ENCODE data around the gene ARHGAP24. TPM values are rescaled to one million over a fixed set of nuclear protein-coding genes. Genes with fewer than 3 reads are reported as not detected.

ARHGAP24 gene
- total and polyA plus RNA-seq, 2 experiments from 2014 or later, result 19.5 to 29.6 TPM

DNA sequence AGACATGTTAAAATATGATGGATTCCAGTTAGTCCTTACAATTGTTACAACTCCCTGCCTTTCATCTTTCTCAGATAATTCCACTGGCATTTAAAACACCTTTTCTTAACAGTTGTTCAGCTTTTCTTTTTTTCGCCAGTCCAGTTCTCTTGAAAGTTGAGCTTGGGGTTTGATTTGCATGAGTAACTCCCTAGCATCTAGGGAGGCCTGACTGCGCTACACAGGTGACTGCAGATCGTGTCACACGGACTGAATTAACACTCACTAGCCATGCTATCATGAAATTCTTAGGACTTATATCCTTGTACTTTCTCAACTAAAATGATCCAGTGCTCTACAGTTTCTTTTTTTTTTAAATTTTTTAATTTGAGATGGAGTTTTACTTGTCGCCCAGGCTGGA, 69.8 kb downstream of the ARHGAP24 start:
- DNase-seq (ENCODE audit: low spot score), result no peak
- no peaks in the 10 kb centered on the region for H3K36me3 ChIP-seq (replicated peaks; ENCODE audit: insufficient read depth, low read depth)
- H3K9me2 ChIP-seq (replicated peaks; ENCODE audit: insufficient read depth), result no peaks in the 10 kb centered on the region
- no peaks in the 10 kb centered on the region for H3K4me1 ChIP-seq (ENCODE audit: insufficient read depth)
- no peak overlapping the region for H3K4me2 ChIP-seq
- H3K4me3 ChIP-seq, result no peak overlapping the region
- TF ChIP-seq, protein P1, sequence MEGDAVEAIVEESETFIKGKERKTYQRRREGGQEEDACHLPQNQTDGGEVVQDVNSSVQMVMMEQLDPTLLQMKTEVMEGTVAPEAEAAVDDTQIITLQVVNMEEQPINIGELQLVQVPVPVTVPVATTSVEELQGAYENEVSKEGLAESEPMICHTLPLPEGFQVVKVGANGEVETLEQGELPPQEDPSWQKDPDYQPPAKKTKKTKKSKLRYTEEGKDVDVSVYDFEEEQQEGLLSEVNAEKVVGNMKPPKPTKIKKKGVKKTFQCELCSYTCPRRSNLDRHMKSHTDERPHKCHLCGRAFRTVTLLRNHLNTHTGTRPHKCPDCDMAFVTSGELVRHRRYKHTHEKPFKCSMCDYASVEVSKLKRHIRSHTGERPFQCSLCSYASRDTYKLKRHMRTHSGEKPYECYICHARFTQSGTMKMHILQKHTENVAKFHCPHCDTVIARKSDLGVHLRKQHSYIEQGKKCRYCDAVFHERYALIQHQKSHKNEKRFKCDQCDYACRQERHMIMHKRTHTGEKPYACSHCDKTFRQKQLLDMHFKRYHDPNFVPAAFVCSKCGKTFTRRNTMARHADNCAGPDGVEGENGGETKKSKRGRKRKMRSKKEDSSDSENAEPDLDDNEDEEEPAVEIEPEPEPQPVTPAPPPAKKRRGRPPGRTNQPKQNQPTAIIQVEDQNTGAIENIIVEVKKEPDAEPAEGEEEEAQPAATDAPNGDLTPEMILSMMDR (IDR thresholded peaks at IDR 0.05; ENCODE audit: poor library complexity), result no peak
- TF ChIP-seq EZH2 (IDR thresholded peaks at IDR 0.05; ENCODE audit: borderline replicate concordance) (no peak), EZH2phosphoT487 (IDR thresholded peaks at IDR 0.05; ENCODE audit: low read depth, severe bottlenecking, unreplicated experiment) (no peak)
- H4K20me1 ChIP-seq (ENCODE audit: insufficient read depth, poor library complexity, severe bottlenecking), result no peaks in the 10 kb centered on the region
- peaks cover 4% of the 10 kb centered on the region for H3K79me2 ChIP-seq
- no peak overlapping the region for H3K27ac ChIP-seq
- H3K9me3 ChIP-seq (ENCODE audit: low read depth), result no peaks in the 10 kb centered on the region
- H2AFZ ChIP-seq, result no peak overlapping the region
- H3K27me3 ChIP-seq, result no peaks in the 10 kb centered on the region
- 93% methylated on average over 5 of the region's 5 CpGs for WGBS (ENCODE audit: low lambda C conversion rate, missing lambda C conversion rate)

- Histone ChIP-seq H3K9me3 (ENCODE audit: low read depth) (no peaks in the 10 kb centered on the region), H3K27me3 (no peaks in the 10 kb centered on the region)
- WGBS (ENCODE audit: low lambda C conversion rate, missing lambda C conversion rate), result 89% methylated on average over 2 of the region's 2 CpGs
Measured at GRCh38 chr4:85548116-85548515, 73.2 kb downstream of the ARHGAP24 start.

GRCh38 chr4:85548841-85549240, 73.9 kb downstream of the ARHGAP24 start:
- Histone ChIP-seq H3K9me3 (ENCODE audit: low read depth) (no peaks in the 10 kb centered on the region), H3K36me3 (replicated peaks; ENCODE audit: insufficient read depth, low read depth) (no peaks in the 10 kb centered on the region), H3K9me2 (replicated peaks; ENCODE audit: insufficient read depth) (no peaks in the 10 kb centered on the region), H3K4me1 (ENCODE audit: insufficient read depth) (no peaks in the 10 kb centered on the region), H3K4me2 (no peak overlapping the region), H2AFZ (no peak overlapping the region), H3K4me3 (no peak overlapping the region), H3K79me2 (peaks cover 6% of the 10 kb centered on the region), H3K27ac (no peak overlapping the region), H3K27me3 (no peaks in the 10 kb centered on the region), H4K20me1 (ENCODE audit: insufficient read depth, poor library complexity, severe bottlenecking) (no peaks in the 10 kb centered on the region)
- 80% methylated on average over 2 of the region's 2 CpGs for WGBS (ENCODE audit: low lambda C conversion rate, missing lambda C conversion rate)
- TF ChIP-seq, protein P1 (IDR thresholded peaks at IDR 0.05; ENCODE audit: poor library complexity), result no peak
- no peak for TF ChIP-seq EZH2phosphoT487 (IDR thresholded peaks at IDR 0.05; ENCODE audit: low read depth, severe bottlenecking, unreplicated experiment)
- TF ChIP-seq EZH2 (IDR thresholded peaks at IDR 0.05; ENCODE audit: borderline replicate concordance), result no peak
- no peak for DNase-seq (ENCODE audit: low spot score)

More at GRCh38 chr4:85548116-85548515, 73.2 kb downstream of the ARHGAP24 start:
- no peaks in the 10 kb centered on the region for H3K4me1 ChIP-seq (ENCODE audit: insufficient read depth)
- H4K20me1 ChIP-seq (ENCODE audit: insufficient read depth, poor library complexity, severe bottlenecking), result no peaks in the 10 kb centered on the region
- H2AFZ ChIP-seq, result no peak overlapping the region
- H3K27ac ChIP-seq, result no peak overlapping the region
- H3K79me2 ChIP-seq, result peaks cover 6% of the 10 kb centered on the region
- TF ChIP-seq EZH2 (IDR thresholded peaks at IDR 0.05; ENCODE audit: borderline replicate concordance), result no peak
- no peaks in the 10 kb centered on the region for H3K36me3 ChIP-seq (replicated peaks; ENCODE audit: insufficient read depth, low read depth)
- no peak for DNase-seq (ENCODE audit: low spot score)
- no peak overlapping the region for H3K4me3 ChIP-seq
- no peaks in the 10 kb centered on the region for H3K9me2 ChIP-seq (replicated peaks; ENCODE audit: insufficient read depth)
- no peak overlapping the region for H3K4me2 ChIP-seq

GRCh38 chr4:85555206-85555605, 80.3 kb downstream of the ARHGAP24 start:
- Histone ChIP-seq H3K9me2 (replicated peaks; ENCODE audit: insufficient read depth) (no peaks in the 10 kb centered on the region), H3K27ac (no peak overlapping the region), H3K79me2 (peaks cover 2% of the 10 kb centered on the region), H3K4me3 (no peak overlapping the region), H3K36me3 (replicated peaks; ENCODE audit: insufficient read depth, low read depth) (no peaks in the 10 kb centered on the region), H3K4me2 (no peak overlapping the region), H3K27me3 (no peaks in the 10 kb centered on the region), H3K9me3 (ENCODE audit: low read depth) (no peaks in the 10 kb centered on the region), H2AFZ (no peak overlapping the region), H4K20me1 (ENCODE audit: insufficient read depth, poor library complexity, severe bottlenecking) (no peaks in the 10 kb centered on the region), H3K4me1 (ENCODE audit: insufficient read depth) (no peaks in the 10 kb centered on the region)
- WGBS (ENCODE audit: low lambda C conversion rate, missing lambda C conversion rate), result 100% methylated on average over 1 of the region's 1 CpG
- no peak for TF ChIP-seq EZH2 (IDR thresholded peaks at IDR 0.05; ENCODE audit: borderline replicate concordance)
- no peak for TF ChIP-seq EZH2phosphoT487 (IDR thresholded peaks at IDR 0.05; ENCODE audit: low read depth, severe bottlenecking, unreplicated experiment)
- TF ChIP-seq, protein P1 (IDR thresholded peaks at IDR 0.05; ENCODE audit: poor library complexity), result no peak
- no peak for DNase-seq (ENCODE audit: low spot score)
